Adrenal gland (tissue), 19 donors: ENCODE measurements around the gene FBXO40. TPM values are rescaled to one million over a fixed set of nuclear protein-coding genes. Genes with fewer than 3 reads are reported as not detected.
A peak's percentile ranks its signal among the peaks of the same experiment; 100 is the strongest.

Experiments used
- DNase-seq, 7 donors: peaks; one replicate each; pipeline ENCODE4 v3.0.0-alpha.2; 2019 to 2020
- H3K27ac ChIP-seq, 5 donors: fragments of 200-600 bp; sonication (generic) in 4 of 5; 1 replicate in 3 of 5; 2 replicates in 2 of 5; pipeline versions ENCODE4 v1.5.1 to v1.8.0; 2016 to 2020; ENCODE audit warnings: mild to moderate bottlenecking in 1 of 5
- H3K27me3 ChIP-seq: fragments of 200-600 bp; 2 replicates; pipeline ENCODE4 v1.8.0; 2021
- H3K36me3 ChIP-seq, 2 donors: fragments of 200-600 bp; replicated peaks in 1 of 2; 1 replicate in 1 of 2; 2 replicates in 1 of 2; pipeline versions ENCODE4 v1.5.1 to v1.8.0; 2018 to 2022
- H3K4me1 ChIP-seq, 2 donors: fragments of 200-600 bp; replicated peaks in 1 of 2; 1 replicate in 1 of 2; 2 replicates in 1 of 2; pipeline versions ENCODE4 v1.5.1 to v1.8.0; 2018 to 2021
- H3K4me3 ChIP-seq, 4 donors: fragments of 200-600 bp; sonication (generic) in 3 of 4; one replicate each; pipeline ENCODE4 v1.5.1; 2016 to 2018
- H3K9me3 ChIP-seq, 3 donors: fragments of 200-600 bp; sonication (generic) in 1 of 3; replicated peaks in 1 of 3; 1 replicate in 2 of 3; 2 replicates in 1 of 3; pipeline versions ENCODE4 v1.5.1 to v1.8.0; 2016 to 2021
- CTCF ChIP-seq, 6 experiments: fragments of 450-650 bp in 4 of 6; fragments of 200-600 bp in 2 of 6; sonication (generic) in 1 of 6; IDR thresholded peaks; 1 replicate in 5 of 6; 2 replicates in 1 of 6; pipeline versions ENCODE4 v1.5.1 to v1.8.0; 2016 to 2021; ENCODE audit warnings: antibody characterized with exemption in 6 of 6, mild to moderate bottlenecking in 2 of 6, moderate library complexity in 1 of 6
- POLR2A ChIP-seq, 2 donors: fragments of 450-650 bp; IDR thresholded peaks; one replicate each; pipeline ENCODE4 v1.6.1; 2017; ENCODE audit warnings: antibody characterized with exemption in 2 of 2, mild to moderate bottlenecking in 2 of 2, moderate library complexity in 1 of 2
- WGBS, 4 donors: extraction: QIAGEN DNeasy Blood & Tissue Kit in 2 of 4; methylation state at CpG; one replicate each; pipeline versions ENCODE4 v1.1.5 to v1.1.7; 2013 to 2017; 5-methylcytosine and 5-hydroxymethylcytosine counted together
- intact Hi-C, 2 donors: fragments of 100-400 bp; cut with DNase I; formaldehyde crosslinking; loops; one replicate each; pipeline versions ENCODE4 v1.14.1 to v1.15.0; 2022 to 2023
- long read RNA-seq, 10 donors: library from polyadenylated mRNA in 3 of 10; unstranded in 2 of 10; stranded (forward) in 1 of 10; transcript quantifications; one replicate each; pipeline ENCODE4 v2.0.0 and lab custom pipeline, GENCODE V29; 2021 to 2026
- polyA plus RNA-seq, 3 donors: library from polyadenylated mRNA; stranded (reverse); fragments of 200-250 nt in 2 of 3; fragments of 350-450 nt in 1 of 3; fragmentation: Illumina TruSeq in 1 of 3; extraction: RNeasy Lipid Tissue Mini Kit (QIAGEN cat#74804) in 1 of 3; gene quantifications; one replicate each; pipeline ENCODE4 v1.2.3, GENCODE V29; 2013 to 2014
- total RNA-seq, 9 donors: library from RNA; depleted of rRNA in 4 of 9; stranded (reverse); fragments of >200 nt in 4 of 9; fragments of 120-200 nt in 1 of 9; fragmentation: NEBNext Ultra II Directional in 1 of 9; extraction: Animal tissue kit (Norgen Biotek cat#: 25700) in 1 of 9; gene quantifications; one replicate each; pipeline versions ENCODE4 v1.1.0 to v1.2.4, GENCODE V29; 2013 to 2023
- donor health status: healthy with polysubstance abuse.
- donor health status: Bipolar disorder and iron deficiency.
- donor health status: DM: yes; HTN: yes; CAD: no.
- donor health status: DM: no; HTN: no; CAD: no.
- donor health status: DM: no; HTN: no; CAD: no.
- donor health status: DM: yes; HTN: yes; CAD: no.

Gene FBXO40
- under 1 TPM in 4 of 9 donors, not detected in 5; 0.04 to 1.00 (median 0.09) TPM for total RNA-seq
- polyA plus RNA-seq: under 1 TPM; under 0.01 to 0.26 (median 0.08) TPM
- long read RNA-seq, donor 1: 0 reads
- long read RNA-seq, donor 2, full-length matches to known transcripts: 1 of 1 reads
- long read RNA-seq, donor 2, partial matches to known transcripts: 0 of 1 reads
- long read RNA-seq, donor 2, other reads (novel, unspliced or antisense): 0 of 1 reads
- long read RNA-seq, donor 3, full-length matches to known transcripts: 1 of 1 reads
- long read RNA-seq, donor 3, partial matches to known transcripts: 0 of 1 reads
- long read RNA-seq, donor 3, other reads (novel, unspliced or antisense): 0 of 1 reads
- long read RNA-seq, donor 4: 0 reads
- long read RNA-seq, donor 5: 0 reads
- long read RNA-seq, donor 6: 0 reads
- long read RNA-seq, donor 7: 0 reads
- long read RNA-seq, donor 8: 0 reads
- long read RNA-seq, donor 9: 0 reads
- long read RNA-seq, donor 10: 0 reads

- Histone ChIP-seq H3K4me3 (no peak within 1 kb of the TSS), H3K36me3 (no peaks in the 10 kb centered on the region), H3K4me1 (peaks cover 0 to 3% of the 10 kb centered on the region in 2 donors), H3K27ac (no peak within 1 kb of the TSS), H3K9me3 (no peaks in the 10 kb centered on the region), H3K27me3 (no peaks in the 10 kb centered on the region)
- TF ChIP-seq POLR2A (IDR thresholded peaks at IDR 0.05): no peak
- no peak for TF ChIP-seq CTCF (IDR thresholded peaks at IDR 0.05)
- no peak for DNase-seq
- 65 to 69% (median 65%) methylated on average over 11 of the region's 11 CpGs for WGBS, 4 donors
- intact Hi-C loops: no loop called here
Measured at GRCh38 chr3:121592856-121593702, at the start of gene FBXO40. TSS of gene FBXO40 (plus strand) at chr3:121593379. CDS start at chr3:121620576, 27,197 bp downstream.

GRCh38 chr3:121545049-121545573 is 48.1 kb upstream of the FBXO40 start:
- H3K4me3 ChIP-seq: peak overlapping the region in 2 of 4 donors; percentile 38 to 62
- intact Hi-C loops: no loop called here

GRCh38 chr3:121545574-121546455 is 47.4 kb upstream of the FBXO40 start, which contains the start of gene POLQ:
TSS of gene POLQ (minus strand) at chr3:121545988. CDS start at chr3:121545877, 111 bp downstream.
- TF ChIP-seq CTCF (IDR thresholded peaks at IDR 0.05) (no peak), POLR2A (IDR thresholded peaks at IDR 0.05) (peak in 1 of 2 donors; percentile 59)
- 0 to 1% (median 0%) methylated on average over 14 to 42 of the region's 42 CpGs for WGBS, 4 donors
- H3K27ac ChIP-seq: peak within 1 kb of the TSS; percentile 34 to 85 (median 72)
- H3K4me3 ChIP-seq: peak within 1 kb of the TSS in 3 of 4 donors; percentile 29 to 62 (median 38)
- no peaks in the 10 kb centered on the region for H3K9me3 ChIP-seq
- peaks cover 5 to 13% of the 10 kb centered on the region in 2 donors for H3K4me1 ChIP-seq
- DNase-seq: peak; percentile 89 to 95 (median 93)
- intact Hi-C loops: no loop called here
- H3K27me3 ChIP-seq: no peaks in the 10 kb centered on the region
- no peaks in the 10 kb centered on the region for H3K36me3 ChIP-seq

More at GRCh38 chr3:121545049-121545573, 48.1 kb upstream of the FBXO40 start:
- TF ChIP-seq CTCF (IDR thresholded peaks at IDR 0.05) (no peak), POLR2A (IDR thresholded peaks at IDR 0.05) (no peak)
- H3K27me3 ChIP-seq: no peaks in the 10 kb centered on the region
- DNase-seq: no peak
- H3K9me3 ChIP-seq: no peaks in the 10 kb centered on the region
- H3K27ac ChIP-seq: no peak overlapping the region
- 4 to 6% (median 4%) methylated on average over 18 of the region's 18 CpGs for WGBS, 4 donors
- H3K36me3 ChIP-seq: no peaks in the 10 kb centered on the region
- H3K4me1 ChIP-seq: peaks cover 5 to 13% of the 10 kb centered on the region in 2 donors
